NCI-H2227 (cell line): Measurements from ENCODE around the gene CDR2L.

Experiments
- DNase-seq: peaks from one replicate; lab custom pipeline; 2025; ENCODE audit not compliant: unreplicated experiment; lab: John Stamatoyannopoulos, UW

CDR2L gene

DNA sequence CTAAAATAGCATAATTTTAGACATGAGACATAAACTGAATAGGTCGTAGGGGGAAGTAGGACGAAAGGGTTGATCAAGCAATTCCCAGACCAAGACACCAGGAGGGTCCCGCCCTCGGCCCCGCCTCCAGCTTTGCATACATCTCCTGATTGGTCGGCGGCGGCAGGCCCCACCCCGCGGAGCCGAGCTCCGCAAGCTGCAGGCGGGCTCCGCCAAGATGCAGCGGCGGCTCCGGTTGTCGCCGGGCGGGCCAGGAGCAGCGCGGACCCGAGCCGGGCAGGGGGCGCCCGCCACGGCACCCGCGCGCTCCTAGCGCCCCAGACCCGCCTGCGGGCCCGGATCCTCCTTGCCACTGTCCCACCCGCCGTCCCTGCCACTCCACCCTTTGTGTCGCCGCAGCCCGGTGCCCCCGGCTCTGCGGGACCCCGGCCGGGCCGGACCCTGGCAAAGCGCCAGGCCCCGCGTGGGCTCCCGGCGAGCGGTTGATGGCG lies at the start of gene CDR2L:
CDR2L (plus strand) TSS at position 215 of the 491 bp plus-strand sequence. CDS start 412 bp downstream, outside the sequence.
- peak; percentile 96 for DNase-seq

DNA sequence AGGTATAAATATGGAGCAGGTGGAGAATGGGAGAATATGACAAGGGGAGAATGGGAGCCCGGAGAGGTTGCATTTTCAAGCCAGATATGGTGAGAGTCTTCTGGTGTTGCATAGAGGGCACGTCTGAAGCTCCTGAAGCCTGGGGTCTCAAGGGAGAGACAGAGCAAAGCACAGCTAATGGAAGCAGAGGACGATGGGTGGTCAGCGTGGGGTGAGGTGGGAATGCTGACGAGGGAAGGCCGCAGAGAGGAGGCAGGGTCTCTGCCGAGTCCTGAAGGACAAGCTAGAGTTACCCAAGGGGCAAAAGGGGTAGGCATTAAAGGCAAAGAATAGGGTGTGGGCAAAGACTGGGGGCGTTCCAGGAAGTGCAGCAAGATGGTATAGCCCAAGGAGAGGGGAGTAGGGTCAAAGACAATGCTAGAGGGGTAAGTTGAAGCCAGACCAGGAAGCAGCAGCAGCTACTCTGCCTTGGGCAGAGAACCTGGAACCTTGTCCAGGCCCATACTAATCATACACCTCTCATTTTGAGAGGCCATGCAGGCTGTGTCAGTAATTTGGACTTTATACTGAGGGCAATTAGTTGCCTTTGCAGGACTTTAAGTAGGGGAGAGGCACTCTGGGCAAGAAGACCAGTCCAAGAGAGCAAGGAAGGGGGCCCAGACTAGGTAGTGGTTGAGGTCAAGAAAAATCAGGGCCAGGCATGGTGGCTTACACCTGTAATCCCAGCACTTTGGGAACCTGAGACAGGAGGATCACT lies 49.1 kb upstream of the CDR2L start:
- no peak for DNase-seq

DNA sequence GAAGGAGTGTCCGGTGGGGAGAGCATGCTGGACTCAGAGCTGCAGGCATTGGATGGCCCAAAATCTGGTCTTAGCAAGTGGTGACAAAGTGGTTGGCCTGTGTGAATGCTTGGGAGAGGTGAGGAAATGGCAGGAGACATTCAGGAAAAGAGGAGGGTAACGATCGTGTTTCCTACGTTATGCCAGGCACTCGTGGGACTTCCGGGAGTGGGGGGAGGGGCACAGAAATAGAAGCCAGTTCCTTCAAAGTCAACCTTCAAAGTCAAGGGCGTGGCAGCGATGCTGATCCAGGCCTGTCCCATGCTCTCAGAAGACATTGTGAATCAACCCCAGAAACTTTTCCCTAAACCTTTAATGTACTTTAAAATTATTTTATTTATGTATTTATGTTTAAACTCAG lies 47.9 kb upstream of the CDR2L start:
- no peak for DNase-seq

DNA sequence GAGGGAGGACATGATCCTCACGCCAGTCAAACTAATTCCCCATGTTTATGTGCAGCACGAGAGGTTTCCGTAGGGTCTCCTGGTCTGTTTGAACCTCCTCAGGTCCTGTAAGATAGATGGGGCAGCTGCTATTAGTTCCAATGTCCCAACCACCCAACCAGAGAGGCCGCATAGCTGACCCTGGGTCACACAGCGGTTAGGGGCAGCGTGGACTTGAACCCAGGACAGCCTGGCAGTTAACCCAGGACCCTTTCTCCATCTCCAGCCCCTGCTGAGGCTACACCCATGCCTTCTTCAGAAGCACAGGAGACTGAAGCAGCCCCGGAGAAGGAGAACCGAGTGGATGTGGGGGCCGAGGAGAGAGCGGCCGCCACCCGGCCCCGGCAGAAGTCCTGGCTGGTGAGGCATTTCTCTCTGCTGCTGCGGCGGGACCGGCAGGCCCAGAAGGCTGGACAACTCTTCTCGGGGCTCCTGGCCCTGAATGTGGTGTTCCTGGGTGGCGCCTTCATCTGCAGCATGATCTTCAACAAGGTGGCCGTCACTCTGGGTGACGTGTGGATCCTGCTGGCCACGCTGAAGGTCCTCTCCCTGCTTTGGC lies 46.2 kb upstream of the CDR2L start:
- DNase-seq: no peak

DNA sequence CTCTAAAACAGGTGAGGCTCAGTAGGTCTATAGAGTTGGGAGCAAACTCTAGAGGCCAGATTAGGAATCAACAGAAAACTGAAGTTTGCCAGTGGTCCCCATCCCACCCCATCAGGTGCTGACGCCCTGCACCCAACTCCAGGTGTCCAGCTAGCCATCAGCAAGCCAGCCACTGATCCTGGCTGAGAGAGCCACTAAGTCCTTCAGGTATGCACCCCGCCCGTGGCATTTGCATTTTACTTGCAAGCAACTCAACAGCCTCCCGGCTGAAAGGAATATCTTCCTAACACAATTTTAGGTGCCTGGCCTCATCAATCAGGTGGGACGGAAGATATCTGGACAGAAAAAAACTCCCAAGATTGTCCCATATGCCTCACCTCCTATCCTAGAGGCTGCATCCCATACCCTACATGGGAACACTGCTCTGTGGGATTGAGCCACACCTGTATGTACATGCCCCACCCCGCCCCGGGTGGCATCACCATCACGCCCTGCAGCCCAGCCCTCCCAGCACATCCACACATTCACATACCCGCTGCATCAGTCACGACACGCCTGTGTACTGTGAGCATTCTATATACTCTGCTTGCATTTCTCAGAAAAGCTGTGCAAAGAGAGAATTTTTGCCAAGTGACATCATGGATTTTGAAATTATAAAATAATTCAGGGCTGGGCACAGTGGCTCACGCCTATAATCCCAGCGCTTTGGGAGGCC lies 43.5 kb upstream of the CDR2L start:
- DNase-seq: no peak

DNA sequence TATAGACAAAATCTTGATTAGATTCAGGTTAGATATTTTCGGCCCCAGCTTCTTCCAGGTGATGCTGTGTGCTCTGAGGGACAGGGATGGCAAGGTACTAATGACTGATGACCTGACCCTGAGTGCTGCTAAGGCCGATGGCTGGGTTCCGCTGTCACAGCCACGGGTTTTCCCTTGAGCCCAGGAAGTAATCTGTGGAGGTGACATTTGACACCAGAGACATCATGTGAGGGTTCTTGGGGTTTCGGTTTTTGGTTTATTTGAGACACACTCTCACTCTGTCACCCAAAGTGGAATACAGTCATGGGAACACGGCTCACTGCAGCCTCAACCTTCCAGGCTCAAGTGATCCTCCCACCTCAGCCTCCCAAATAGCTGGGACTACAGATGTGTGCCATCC lies 41.9 kb upstream of the CDR2L start:
- no peak for DNase-seq

DNA sequence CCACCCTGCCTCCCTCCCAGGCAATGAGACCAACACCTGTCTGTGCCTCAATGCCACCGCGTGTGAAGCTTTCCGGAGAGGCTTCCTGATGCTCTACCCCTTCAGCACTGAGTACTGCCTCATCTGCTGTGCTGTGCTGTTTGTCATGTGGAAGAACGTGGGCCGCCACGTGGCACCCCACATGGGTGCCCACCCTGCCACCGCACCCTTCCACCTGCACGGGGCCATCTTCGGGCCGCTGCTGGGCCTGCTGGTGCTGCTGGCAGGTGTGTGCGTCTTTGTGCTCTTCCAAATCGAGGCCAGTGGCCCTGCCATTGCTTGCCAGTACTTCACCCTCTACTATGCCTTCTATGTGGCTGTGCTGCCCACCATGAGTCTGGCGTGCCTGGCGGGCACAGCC lies 40.8 kb upstream of the CDR2L start:
- no peak for DNase-seq

DNA sequence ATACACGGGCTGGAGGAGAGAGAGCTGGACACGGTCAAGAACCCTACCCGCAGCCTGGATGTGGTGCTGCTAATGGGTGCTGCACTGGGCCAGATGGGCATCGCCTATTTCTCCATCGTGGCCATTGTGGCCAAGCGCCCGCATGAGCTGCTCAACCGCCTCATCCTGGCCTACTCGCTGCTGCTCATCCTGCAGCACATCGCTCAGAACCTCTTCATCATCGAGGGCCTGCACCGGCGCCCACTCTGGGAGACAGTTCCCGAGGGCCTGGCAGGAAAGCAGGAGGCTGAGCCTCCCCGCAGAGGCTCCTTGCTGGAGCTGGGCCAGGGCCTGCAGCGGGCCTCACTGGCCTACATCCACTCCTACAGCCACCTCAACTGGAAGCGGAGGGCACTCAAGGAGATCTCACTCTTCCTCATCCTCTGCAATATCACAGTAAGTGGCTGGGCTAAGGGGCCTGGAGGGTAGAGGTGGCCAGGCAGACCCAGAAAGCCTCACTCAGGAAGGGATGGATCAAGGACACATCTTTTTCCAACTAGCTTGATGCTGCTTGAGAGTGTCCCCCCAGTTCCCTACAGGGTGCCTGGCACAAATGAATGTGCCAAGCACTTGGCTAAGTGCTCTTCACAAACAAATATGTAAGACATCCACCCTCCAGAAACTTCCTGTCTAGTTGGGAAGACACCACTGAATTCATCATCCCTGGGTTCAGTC lies 40.2 kb upstream of the CDR2L start:
- DNase-seq: no peak

DNA sequence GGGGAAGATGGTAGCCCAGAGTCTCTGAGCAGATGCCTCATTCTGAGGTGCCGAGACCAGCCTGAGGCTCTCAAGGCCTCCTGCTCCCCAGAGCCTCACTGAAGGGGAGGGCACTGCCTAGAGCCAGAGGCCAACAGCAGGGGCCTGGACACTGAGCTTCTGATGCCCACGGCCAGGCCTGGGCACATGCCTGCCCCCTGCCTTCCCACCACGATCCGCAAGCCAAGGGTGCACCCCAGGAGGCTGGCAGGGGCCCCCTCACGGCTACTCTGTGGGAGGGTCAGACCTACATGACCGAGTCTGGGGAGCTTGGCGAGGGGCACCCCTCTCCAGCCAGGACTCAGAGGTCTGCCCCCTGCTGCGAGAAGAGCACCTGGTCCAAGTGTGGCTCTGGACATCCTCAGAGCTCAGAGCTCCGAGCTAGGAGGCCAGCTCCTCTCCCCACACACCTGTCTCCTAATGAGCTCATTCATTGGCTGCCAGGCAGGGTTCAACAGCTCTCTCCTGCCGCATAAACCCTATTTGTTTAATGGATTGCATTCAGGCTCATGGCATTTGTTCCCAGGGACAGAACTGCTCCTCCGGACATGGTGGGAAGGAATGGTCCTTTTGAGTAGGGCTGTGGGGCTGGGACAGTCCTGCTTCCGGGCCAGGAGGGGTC lies 37.8 kb upstream of the CDR2L start:
- no peak for DNase-seq

DNA sequence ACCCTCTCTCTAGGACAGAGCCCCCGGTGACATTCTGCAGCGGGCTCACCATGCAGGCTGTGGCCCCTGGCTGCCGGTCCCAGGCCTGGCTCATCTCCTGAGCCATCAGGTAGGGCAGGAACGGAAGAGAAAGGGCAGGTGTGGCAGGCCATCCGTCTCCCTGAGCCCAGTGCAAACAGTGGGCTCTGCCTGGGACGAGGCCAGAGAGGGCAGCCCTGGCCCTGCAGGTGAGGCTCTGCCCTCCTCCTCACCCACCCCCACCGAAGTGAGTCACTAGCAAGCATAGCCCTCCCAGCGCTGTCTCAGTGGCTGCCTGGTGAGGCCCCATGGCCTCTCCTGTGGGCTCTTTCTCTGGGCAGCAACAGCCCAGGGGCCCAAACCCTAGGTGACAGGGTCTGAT lies 37.2 kb upstream of the CDR2L start:
- DNase-seq: no peak

DNA sequence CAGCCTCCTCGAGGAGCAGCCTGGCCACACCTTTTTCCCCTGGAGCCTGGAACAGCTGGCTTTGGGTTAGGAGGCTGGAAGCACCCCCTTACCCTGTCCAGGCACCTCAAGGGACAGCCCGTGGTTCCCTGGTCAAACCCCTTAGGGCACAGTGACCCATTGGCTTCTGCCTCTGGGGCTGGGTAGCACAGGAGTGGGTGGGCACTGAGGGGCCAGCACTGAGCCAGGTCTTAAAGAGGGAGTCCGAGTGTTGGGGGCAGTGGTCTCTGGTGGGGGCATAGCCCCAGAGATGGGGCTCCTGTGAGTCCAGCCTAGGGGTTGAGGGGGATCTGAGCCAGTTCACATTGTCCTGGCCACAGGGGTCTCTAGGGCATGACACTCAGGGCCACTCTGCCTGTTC lies 36.4 kb upstream of the CDR2L start:
- no peak for DNase-seq

DNA sequence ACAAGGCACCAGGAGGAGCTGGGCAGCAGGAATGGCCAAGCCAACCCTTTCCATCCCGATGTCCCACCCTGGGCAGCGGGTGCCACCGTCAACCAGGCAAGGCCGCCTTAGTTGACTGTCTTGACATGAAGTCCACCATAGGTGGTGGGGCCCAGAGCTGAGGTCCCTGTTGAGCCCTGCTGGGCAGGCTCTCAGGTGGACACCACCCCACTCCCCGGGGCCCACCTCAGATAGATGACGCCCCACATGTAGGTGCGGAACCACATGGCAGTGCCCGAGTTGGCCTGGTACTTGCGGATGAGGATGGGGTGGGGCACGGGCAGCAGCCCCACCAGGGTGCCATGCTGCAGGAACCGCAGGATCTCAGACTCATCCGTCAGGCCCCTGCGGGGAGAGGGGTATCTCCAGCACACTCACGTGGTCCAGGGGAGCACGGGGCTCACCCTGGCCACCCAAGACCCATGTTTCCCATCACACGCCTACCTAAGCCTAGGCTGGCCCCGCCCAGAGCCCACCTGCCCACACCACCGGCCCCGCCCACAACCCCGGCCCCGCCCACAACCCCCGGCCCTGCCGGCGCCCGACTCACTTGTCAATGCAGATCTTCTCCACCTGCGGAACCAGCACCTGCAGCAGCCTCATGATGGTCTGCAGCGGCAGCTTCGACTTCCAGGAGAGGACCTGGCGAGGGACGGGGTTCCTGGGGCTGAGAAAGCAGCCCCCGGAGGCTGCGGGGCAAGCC lies 35.6 kb upstream of the CDR2L start:
- no peak for DNase-seq

DNA sequence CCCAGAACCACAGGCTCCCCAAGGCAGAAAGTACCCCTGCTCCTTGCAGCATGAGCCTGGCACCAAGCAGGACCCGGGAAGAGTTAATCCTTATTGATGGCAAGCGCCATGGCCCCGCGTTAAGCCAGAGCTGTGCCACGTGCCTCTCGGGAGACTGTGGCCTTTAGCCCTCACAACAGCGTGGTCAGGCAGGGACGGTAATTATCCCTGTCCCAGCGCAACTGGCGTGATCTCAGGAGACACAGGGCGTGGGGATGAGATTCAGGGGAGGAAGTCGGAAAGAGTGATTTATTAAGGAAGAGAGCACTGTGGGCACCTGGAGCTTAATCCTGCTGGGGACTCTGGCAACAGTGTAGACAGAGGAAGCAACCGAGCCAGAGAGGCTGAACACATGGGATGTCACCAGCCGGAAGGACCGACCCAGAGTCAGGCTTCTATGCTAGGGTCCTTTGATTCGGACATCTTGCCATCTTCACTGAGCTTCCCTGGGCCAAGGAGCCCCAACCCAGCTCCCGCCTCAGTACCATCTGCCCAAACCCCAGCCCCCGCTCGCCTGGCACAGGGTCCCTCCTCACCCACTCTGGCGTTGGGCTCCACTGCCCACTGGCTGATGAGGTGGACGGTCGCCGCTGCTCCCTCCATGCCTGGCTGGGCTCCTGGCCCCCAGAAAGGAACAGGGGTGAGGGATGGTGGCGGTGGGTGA lies 34.9 kb upstream of the CDR2L start:
- DNase-seq: no peak

DNA sequence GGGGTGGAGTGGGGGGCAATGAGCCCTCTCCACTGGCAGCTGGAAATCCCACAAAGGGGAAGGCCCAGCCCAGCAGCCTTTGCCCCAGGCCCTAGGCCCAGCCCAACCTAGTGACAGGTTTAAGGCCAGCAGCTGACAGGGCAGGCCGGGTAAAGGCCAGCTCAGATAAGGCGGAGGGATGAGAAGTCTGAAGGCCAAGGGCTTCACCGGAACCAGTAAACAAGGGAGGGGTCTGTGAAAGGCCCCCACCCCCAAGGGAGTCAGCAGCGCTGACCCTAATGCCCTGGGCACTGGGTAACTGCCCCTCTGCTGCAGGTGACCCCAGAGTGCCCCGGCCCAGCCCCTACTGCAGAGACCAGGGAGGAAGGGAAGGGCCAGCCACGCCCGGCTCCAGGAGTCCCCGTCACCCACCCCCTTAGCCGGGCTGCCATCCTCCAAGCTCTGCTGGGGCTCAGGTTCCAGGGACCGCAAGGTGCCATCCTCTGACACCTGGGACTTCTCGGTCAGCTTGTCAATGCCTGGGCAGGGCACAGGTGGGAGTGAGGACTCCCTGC lies 34.2 kb upstream of the CDR2L start:
- DNase-seq: no peak

DNA sequence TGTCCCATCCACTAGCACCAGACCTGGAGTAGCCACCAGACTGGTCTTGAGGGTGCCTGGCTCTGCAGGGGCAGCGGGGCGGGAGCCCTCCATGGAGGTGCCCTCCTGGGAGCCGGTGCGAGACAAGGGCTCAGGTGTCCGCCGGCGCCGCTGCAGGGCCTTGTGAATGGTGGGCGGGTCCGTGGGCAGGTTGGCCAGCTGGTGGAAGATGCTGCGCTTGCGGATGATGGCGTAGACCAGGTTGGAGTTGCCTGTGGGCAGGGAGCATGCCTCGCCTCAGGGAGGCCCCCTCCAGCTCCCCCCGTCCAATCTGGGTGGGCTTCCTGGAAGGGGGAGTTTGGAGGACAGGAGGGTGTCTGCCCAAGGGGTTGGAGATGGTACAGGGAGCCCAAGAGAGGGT lies 33.3 kb upstream of the CDR2L start:
- no peak for DNase-seq

DNA sequence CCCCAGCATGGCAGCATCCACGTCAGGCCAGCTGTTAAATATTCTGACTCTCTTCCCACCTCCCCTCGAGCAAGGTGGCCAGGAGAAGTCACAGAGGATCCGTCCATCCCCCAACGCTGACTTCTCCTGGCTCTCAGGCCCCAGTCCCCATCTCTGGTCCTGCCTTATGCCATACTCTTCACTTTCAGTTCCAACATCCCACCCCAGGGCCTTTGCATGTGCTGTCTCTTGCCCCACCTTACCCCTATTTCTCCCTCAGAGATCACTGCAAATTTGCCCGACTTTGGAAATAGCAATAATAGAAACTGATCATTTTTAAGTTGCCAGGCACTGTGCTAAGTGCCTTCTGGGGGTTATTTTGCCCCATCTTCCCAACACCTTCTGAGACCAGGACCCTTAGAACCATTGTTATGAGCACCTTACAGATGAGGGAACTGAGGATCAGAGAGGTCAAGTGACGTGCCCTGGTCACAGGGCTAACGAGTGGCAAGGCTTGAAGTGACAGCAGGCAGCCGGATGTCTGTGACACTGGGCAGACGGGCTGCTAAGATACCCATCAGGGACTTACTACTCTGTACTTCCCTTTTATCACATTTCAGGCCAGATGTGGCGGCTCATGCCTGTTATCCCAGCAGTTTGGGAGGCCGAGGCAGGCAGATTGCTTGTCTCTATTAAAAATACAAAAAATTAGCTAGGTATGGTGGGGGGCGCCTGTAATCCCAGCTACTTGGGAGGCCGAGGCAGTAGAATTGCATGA lies 32.6 kb upstream of the CDR2L start:
- no peak for DNase-seq

DNA sequence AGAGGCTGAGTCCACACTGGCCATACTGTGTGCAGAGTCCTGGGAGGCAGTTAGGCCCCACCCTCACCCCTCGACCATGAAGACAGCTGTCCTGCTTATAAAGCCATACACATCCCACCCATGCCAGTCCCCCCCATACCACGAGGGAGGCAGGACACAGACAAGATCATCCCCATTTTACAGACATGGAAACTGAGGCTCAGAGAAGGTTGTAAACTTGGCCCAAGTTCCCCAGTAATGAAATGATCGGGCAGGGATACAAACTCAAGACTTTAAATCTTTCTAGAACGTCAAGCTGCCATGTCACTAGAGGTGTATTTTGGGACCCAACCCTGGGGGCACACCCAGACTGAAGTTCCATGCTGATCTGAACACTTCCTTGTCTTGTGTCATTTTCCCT lies 31.3 kb upstream of the CDR2L start:
- DNase-seq: no peak

DNA sequence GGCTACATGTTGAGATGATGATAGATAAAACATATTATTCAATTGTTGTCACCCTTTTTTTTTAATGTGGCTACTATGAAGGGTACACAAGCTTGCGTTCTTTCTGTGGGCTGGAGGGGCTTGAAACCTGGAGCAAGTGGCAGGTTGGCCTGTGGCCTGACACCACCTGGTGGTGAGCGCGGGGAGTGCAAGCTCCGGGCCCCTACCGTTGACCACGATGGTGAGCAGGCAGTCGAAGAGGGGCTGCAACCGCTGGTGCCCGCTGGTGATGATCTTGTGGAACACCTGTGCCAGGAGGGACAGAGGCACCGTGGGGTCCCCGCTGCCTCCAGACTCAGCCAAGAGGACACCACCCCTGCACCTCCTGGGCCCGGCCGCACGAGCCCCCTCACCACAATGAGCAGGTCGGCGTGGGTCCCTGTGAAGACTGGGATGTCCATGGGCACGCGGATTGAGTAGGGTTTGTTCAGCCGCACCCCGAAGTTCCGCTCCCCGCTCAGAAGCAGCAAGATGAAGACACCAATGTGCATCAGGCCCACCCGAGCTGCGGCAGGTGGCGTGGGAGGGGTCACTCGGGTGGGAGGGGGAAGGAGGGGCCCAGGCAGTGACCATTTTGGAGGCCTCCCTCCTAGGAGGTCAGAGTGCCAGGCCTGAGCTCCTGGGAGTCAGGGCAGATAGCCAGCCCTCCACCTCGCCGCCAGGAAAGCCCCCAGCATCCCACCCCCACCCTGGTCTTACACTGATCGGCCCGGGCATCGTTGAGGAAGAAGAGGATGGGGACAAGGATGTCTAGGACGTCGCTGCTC lies 29.3 kb upstream of the CDR2L start:
- DNase-seq: peak; percentile 85
